Measurements from ENCODE around the gene BNC2. TPM values are rescaled to one million over a fixed set of nuclear protein-coding genes. Genes with fewer than 3 reads are reported as not detected.

Gene BNC2
- total RNA-seq, 4 donors from 2014 or later: 19.0 to 53.6 (median 25.3) TPM

DNA sequence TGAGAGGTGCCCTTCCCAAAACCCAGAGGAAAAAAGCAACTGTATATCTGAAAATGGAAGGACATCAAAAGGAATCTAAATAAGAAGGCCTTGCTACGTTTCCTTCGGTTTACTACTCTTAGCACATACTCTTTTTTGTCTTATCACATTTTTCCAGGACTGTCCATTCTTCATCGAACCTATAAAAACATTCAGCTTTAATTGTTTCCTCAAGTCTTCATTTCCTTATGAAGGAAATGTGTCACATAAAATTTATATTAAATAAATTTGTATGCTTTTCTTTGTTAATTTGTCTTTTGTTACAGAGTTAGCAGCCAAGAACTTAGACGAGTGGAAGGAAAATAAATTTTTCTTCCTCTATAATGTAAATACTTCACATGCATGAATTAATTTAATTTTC is 255.0 kb downstream of the BNC2 start:
- no peak for ATAC-seq (ENCODE audit: low FRiP score)
- DNase-seq (ENCODE audit: low spot score): no peak
- no peak for TF ChIP-seq CTCF (IDR thresholded peaks at IDR 0.05)

DNA sequence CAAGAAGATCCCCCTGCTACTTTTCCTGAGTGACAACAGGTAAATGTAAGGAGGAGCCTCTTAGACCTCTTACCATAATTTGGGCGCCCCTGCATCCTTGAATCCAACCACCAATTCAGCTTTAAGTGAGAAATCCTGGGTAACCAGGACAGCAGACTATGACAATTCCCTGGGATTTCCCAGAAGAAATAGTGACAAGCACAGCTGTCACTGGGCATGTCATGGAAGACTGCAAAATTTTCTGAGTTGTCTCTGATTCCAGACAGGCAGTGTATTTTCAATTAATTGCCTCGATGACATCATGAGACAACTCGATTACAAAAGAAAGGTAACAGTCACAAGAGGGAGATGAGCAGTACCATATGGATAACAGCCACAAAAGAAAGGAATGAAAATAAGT is 256.9 kb downstream of the BNC2 start:
- ATAC-seq (ENCODE audit: low FRiP score): no peak
- no peak for DNase-seq (ENCODE audit: low spot score)
- TF ChIP-seq CTCF (IDR thresholded peaks at IDR 0.05): no peak

GRCh38 chr9:16613051-16613450 is 257.4 kb downstream of the BNC2 start:
- ATAC-seq (ENCODE audit: low FRiP score) (no peak), DNase-seq (ENCODE audit: low spot score) (no peak)
- TF ChIP-seq CTCF (IDR thresholded peaks at IDR 0.05): no peak

DNA sequence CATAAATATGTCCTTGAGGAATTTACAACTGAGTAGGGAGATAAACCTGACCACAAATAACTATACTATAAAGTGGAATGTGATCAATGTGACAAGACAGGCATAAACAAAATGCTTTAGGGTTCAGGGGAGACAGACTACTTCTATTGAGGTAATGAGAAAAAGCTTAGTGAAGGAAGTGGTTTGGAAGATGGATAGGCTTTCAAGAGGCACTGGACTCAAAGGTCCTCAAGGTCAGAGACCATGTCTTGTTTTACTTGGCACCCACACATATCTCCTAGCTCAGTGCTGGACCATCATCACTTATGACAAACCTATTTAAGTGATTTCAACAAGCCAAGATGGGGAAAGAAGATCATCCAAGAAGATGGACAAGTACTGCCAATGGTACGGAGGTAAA is 257.8 kb downstream of the BNC2 start:
- ATAC-seq (ENCODE audit: low FRiP score): no peak

GRCh38 chr9:16611983-16612382 is 258.5 kb downstream of the BNC2 start:
- DNase-seq (ENCODE audit: low spot score) (no peak), ATAC-seq (ENCODE audit: low FRiP score) (no peak)
- no peak for TF ChIP-seq CTCF (IDR thresholded peaks at IDR 0.05)

More for the DNA sequence above, 257.8 kb downstream of the BNC2 start:
- no peak for DNase-seq (ENCODE audit: low spot score)
- no peak for TF ChIP-seq CTCF (IDR thresholded peaks at IDR 0.05)

GRCh38 chr9:16611001-16611400 is 259.5 kb downstream of the BNC2 start:
- no peak for TF ChIP-seq CTCF (IDR thresholded peaks at IDR 0.05)
- DNase-seq (ENCODE audit: low spot score) (no peak), ATAC-seq (ENCODE audit: low FRiP score) (no peak)

DNA sequence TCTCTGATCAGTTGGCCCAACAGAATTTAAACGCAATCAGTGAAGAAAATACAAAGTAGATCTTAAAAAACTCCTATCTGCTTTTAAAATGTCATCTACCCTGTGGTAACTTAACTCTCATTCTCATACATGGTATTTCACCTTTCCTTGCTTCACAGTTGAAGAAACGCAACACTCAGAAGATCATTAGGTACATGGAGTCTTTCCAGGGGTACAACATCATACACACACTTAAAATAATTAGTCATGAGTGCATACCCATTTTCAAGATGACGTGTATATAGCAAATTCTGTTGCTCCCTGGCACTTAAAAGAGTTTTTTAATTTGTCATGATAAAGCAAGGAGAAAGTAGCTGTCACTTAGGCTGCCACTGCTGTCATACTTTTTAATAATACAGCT is 259.9 kb downstream of the BNC2 start:
- no peak for TF ChIP-seq CTCF (IDR thresholded peaks at IDR 0.05)
- no peak for ATAC-seq (ENCODE audit: low FRiP score)
- no peak for DNase-seq (ENCODE audit: low spot score)
